ENCODE results near the gene BOK.

GRCh38 chr2:241563981-241564595 is 5.5 kb downstream of the BOK start:
- TF ChIP-seq EZH2 (IDR thresholded peaks at IDR 0.05; ENCODE audit: insufficient read depth, poor library complexity, severe bottlenecking) (no peak), EZH2phosphoT487 (IDR thresholded peaks at IDR 0.05; ENCODE audit: insufficient read depth, low read depth) (no peak)
